DND-41 (cell line): Measurements from ENCODE around the gene IGSF21.

Experiments used
- EZH2 ChIP-seq: IDR thresholded peaks from 3 replicates; pipeline ENCODE4 v1.6.1; 2012; ENCODE audit warnings: borderline replicate concordance, low read depth, mild to moderate bottlenecking, moderate library complexity, low read length, inconsistent platforms; ENCODE audit not compliant: severe bottlenecking
- TF ChIP-seq, protein P1 (sequence below): IDR thresholded peaks from 2 replicates; pipeline ENCODE4 v1.5.1; 2012; ENCODE audit warnings: borderline replicate concordance, low read length, moderate library complexity, mild to moderate bottlenecking; ENCODE audit not compliant: poor library complexity, severe bottlenecking; ENCODE audit errors: extremely low read depth

DNA sequence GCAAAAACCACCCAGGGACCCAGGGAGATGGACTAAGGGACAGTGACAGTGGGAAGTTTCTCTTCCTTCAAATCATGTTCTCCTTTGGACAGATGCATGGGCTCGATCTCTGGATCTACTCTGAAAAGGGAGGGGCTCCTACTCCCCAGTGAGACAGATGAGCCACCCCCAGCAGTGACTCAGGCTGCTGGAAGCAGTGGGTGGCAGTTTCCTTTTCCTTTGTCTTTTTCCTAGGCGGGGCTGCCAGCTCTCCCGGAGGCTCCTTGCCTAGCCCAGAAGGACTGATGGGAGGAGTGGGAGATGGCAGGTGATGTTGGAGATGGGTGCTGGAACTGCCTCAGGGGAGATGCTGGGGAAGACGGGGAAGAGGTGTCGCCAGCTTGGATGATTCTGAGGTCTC lies 41.0 kb upstream of the IGSF21 start:
- no peak for TF ChIP-seq EZH2
- TF ChIP-seq, protein P1, sequence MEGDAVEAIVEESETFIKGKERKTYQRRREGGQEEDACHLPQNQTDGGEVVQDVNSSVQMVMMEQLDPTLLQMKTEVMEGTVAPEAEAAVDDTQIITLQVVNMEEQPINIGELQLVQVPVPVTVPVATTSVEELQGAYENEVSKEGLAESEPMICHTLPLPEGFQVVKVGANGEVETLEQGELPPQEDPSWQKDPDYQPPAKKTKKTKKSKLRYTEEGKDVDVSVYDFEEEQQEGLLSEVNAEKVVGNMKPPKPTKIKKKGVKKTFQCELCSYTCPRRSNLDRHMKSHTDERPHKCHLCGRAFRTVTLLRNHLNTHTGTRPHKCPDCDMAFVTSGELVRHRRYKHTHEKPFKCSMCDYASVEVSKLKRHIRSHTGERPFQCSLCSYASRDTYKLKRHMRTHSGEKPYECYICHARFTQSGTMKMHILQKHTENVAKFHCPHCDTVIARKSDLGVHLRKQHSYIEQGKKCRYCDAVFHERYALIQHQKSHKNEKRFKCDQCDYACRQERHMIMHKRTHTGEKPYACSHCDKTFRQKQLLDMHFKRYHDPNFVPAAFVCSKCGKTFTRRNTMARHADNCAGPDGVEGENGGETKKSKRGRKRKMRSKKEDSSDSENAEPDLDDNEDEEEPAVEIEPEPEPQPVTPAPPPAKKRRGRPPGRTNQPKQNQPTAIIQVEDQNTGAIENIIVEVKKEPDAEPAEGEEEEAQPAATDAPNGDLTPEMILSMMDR: no peak
